ENCODE results near the gene WDR12. TPM values are rescaled to one million over a fixed set of nuclear protein-coding genes. Genes with fewer than 3 reads are reported as not detected.
A peak's percentile ranks its signal among the peaks of the same experiment; 100 is the strongest.

Gene WDR12
- total and polyA plus RNA-seq, 9 of the 15 experiments (the other 6 are each of a cell fraction or from before 2014, with no cell fraction given), result 109 to 554 (median 174) TPM

- no peak for TF ChIP-seq KDM5B (IDR thresholded peaks at IDR 0.05; ENCODE audit: insufficient replicate concordance, low read depth, low read length)
- TF ChIP-seq GATA2 (CRISPR knock-in tag; IDR thresholded peaks at IDR 0.05), result no peak
- no peak for TF ChIP-seq TBL1XR1 (IDR thresholded peaks at IDR 0.05; ENCODE audit: low read length in 2 of 2)
- no peak for TF ChIP-seq CSDE1 (IDR thresholded peaks at IDR 0.05)
- TF ChIP-seq FOXA3 (CRISPR knock-in tag; conservative IDR thresholded peaks at IDR 0.05 in 1 of 2, IDR thresholded peaks at IDR 0.05 in 1 of 2), result no peak
- TF ChIP-seq AFF4 (CRISPR knock-in tag; IDR thresholded peaks at IDR 0.05), result peak; percentile 78; the same call in 1 of the 2 replicates
- 0 out of 2 replicates have a peak, but pooled peaks have one; percentile 48 for TF ChIP-seq ZNF197 (CRISPR knock-in tag; IDR thresholded peaks at IDR 0.05; ENCODE audit: low read depth)
- no peak for TF ChIP-seq POU5F1 (IDR thresholded peaks at IDR 0.05; ENCODE audit: borderline replicate concordance, low read depth, low read length, partially characterized antibody)
- TF ChIP-seq RNF2 (IDR thresholded peaks at IDR 0.05), result no peak
- no peak for TF ChIP-seq ZEB2 (IDR thresholded peaks at IDR 0.05)
- no peak for TF ChIP-seq PHF20 (IDR thresholded peaks at IDR 0.05; ENCODE audit: partially characterized antibody)
- 0 out of 2 replicates have a peak, but pooled peaks have one; percentile 38 for TF ChIP-seq KAT7 (CRISPR knock-in tag; IDR thresholded peaks at IDR 0.05; ENCODE audit: borderline replicate concordance)
- no peak for TF ChIP-seq ID3 (CRISPR knock-in tag; IDR thresholded peaks at IDR 0.05)
- 0 out of 2 replicates have a peak, but pooled peaks have one; percentile 25 for TF ChIP-seq ID3 (tag; IDR thresholded peaks at IDR 0.05)
- TF ChIP-seq ETV1 (tag; conservative IDR thresholded peaks at IDR 0.05; ENCODE audit: low read depth), result no peak
- no peak for TF ChIP-seq BRCA1 (IDR thresholded peaks at IDR 0.05)
- no peak for TF ChIP-seq BRCA1 (CRISPR knock-in tag; IDR thresholded peaks at IDR 0.05)
- no peak for TF ChIP-seq DEAF1 (CRISPR knock-in tag; IDR thresholded peaks at IDR 0.05)
- TF ChIP-seq HNRNPLL (IDR thresholded peaks at IDR 0.05; ENCODE audit: low read depth, low read length, poor library complexity, severe bottlenecking), result peak; percentile 29
- TF ChIP-seq CREM (IDR thresholded peaks at IDR 0.05; ENCODE audit: low read depth), result no peak; the same call in 1 of the 2 replicates
- peak; percentile 75 for TF ChIP-seq CXXC5 (CRISPR knock-in tag; IDR thresholded peaks at IDR 0.05)
These were observed 40.0 kb downstream of the WDR12 start, which contains the start of gene ICA1L (continued) for GRCh38 chr2:202871300-202872141.

Data from K562 (cell line).